HG03280 (cell line): Measurements from ENCODE around the gene LINC01488.

Experiments
- ATAC-seq: cut with Tn5 transposase; IDR thresholded peaks from one replicate; pipeline ENCODE4 v1.9.1; 2021; ENCODE audit warnings: mild to moderate bottlenecking, moderate library complexity; ENCODE audit not compliant: unreplicated experiment

The LINC01488 gene

GRCh38 chr11:69541501-69542313 is 60.2 kb downstream of the LINC01488 start:
- no peak for ATAC-seq

DNA sequence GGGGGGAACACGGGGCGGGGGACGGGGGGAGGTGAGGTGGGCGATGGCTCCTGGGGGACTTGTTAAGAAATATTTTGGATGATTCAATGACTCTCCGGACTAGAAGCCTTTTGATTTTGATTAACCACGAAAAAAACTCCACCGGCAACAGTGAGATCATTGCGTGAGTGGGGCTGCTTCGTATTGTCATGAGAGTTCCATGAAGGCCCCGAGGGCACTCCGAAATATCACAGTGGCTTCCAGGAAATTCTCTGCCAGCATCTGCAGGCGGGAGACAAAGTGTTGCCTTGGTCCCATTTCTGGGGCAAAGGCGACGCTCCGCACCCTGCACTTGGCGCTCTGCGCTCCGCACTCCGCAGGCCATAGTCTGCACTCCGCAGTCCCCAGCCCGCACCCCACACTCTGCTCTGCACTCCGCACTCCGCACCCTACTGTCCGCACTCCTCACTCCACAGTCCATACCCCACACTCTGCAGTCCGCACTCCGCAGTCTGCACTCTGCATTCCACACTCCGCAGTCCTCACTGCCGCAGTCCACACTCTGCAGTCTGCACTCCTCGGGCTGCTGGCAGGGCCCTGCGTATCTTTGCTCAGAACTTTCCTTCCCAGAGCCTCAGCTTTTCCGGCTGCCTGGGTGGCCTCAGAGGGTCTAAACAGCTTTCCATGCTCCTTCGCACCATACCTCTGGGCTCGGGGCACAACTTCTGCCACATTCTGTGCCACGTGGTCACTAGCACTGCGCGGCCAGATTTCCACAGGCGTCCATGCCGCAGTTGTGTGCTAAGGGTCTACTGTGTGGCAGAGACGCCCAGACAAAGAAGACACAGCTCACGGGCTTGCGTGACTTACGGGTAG is 61.1 kb downstream of the LINC01488 start:
- ATAC-seq, result no peak
